Stomach (tissue), 9 donors: ENCODE data around the gene ACOT8. TPM values are rescaled to one million over a fixed set of nuclear protein-coding genes. Genes with fewer than 3 reads are reported as not detected.

ENCODE experiments used
- DNase-seq, 2 donors: peaks; one replicate each; pipeline versions ENCODE4 v3.0.0 to v3.0.0-alpha.2; 2013 to 2019
- H3K27ac ChIP-seq, 5 donors: fragments of 200-600 bp in 4 of 5; sonication (generic) in 4 of 5; one replicate each; pipeline ENCODE4 v1.5.1; 2013 to 2019; ENCODE audit warnings: mild to moderate bottlenecking in 1 of 5, moderate library complexity in 1 of 5
- H3K27me3 ChIP-seq, 3 donors: fragments of 200-600 bp; sonication (generic); one replicate each; pipeline ENCODE4 v1.5.1; 2017 to 2019; ENCODE audit warnings: mixed run types in 1 of 3
- H3K36me3 ChIP-seq, 4 donors: fragments of 200-600 bp; sonication (generic); 1 replicate in 3 of 4; 2 replicates in 1 of 4; pipeline ENCODE4 v1.5.1; 2016 to 2019
- H3K4me1 ChIP-seq, 4 donors: fragments of 200-600 bp; sonication (generic); one replicate each; pipeline ENCODE4 v1.5.1; 2016 to 2019
- H3K4me3 ChIP-seq, 4 donors: fragments of 200-600 bp; sonication (generic) in 3 of 4; one replicate each; pipeline ENCODE4 v1.5.1; 2016 to 2019; ENCODE audit warnings: mild to moderate bottlenecking in 1 of 4
- H3K9me3 ChIP-seq, 4 donors: fragments of 200-600 bp; sonication (generic); one replicate each; pipeline ENCODE4 v1.5.1; 2016 to 2019
- EP300 ChIP-seq: sonication (generic); formaldehyde crosslinking; IDR thresholded peaks from one replicate; pipeline ENCODE4 v1.6.1; 2017; ENCODE audit warnings: antibody characterized with exemption
- POLR2A ChIP-seq, 4 donors: fragments of 450-650 bp; IDR thresholded peaks; one replicate each; pipeline ENCODE4 v1.6.1; 2016; ENCODE audit warnings: antibody characterized with exemption in 4 of 4, control low read depth in 2 of 4, mild to moderate bottlenecking in 1 of 4, moderate library complexity in 1 of 4
- POLR2AphosphoS5 ChIP-seq, 3 donors: sonication (generic); formaldehyde crosslinking; IDR thresholded peaks; one replicate each; pipeline ENCODE4 v1.6.1; 2016; ENCODE audit warnings: antibody characterized with exemption in 3 of 3
- WGBS, 5 donors: extraction: QIAGEN DNeasy Blood & Tissue Kit in 3 of 5; methylation state at CpG; one replicate each; pipeline versions ENCODE4 v1.1.5 to v1.1.7; 2013 to 2018; 5-methylcytosine and 5-hydroxymethylcytosine counted together
- intact Hi-C: fragments of 100-400 bp; cut with DNase I; formaldehyde crosslinking; loops from one replicate; pipeline ENCODE4 v1.15.1; 2023; ENCODE audit warnings: low total_unique reads
- polyA plus RNA-seq, 3 donors: library from polyadenylated mRNA; stranded (reverse); fragments of 200-250 nt; gene quantifications; one replicate each; pipeline ENCODE4 v1.2.3, GENCODE V29; 2013
- total RNA-seq, 5 donors: library from RNA; depleted of rRNA; stranded (reverse); fragments of >200 nt; gene quantifications; one replicate each; pipeline versions ENCODE4 v1.1.0 to v1.2.3, GENCODE V29; 2014 to 2016
- TF ChIP-seq, protein P1 (sequence below), 7 experiments: fragments of 450-650 bp in 4 of 7; fragments of 200-600 bp in 3 of 7; sonication (generic) in 3 of 7; IDR thresholded peaks; one replicate each; pipeline ENCODE4 v1.5.1; 2016 to 2019; ENCODE audit warnings: antibody characterized with exemption in 7 of 7, control low read depth in 2 of 7, mild to moderate bottlenecking in 1 of 7
- donor health status: healthy with polysubstance abuse.
- donor health status: Bipolar disorder and iron deficiency.
- donor health status: healthy.

The ACOT8 gene
- total and polyA plus RNA-seq, 8 donors, result 26.6 to 216 (median 79.6) TPM

DNA sequence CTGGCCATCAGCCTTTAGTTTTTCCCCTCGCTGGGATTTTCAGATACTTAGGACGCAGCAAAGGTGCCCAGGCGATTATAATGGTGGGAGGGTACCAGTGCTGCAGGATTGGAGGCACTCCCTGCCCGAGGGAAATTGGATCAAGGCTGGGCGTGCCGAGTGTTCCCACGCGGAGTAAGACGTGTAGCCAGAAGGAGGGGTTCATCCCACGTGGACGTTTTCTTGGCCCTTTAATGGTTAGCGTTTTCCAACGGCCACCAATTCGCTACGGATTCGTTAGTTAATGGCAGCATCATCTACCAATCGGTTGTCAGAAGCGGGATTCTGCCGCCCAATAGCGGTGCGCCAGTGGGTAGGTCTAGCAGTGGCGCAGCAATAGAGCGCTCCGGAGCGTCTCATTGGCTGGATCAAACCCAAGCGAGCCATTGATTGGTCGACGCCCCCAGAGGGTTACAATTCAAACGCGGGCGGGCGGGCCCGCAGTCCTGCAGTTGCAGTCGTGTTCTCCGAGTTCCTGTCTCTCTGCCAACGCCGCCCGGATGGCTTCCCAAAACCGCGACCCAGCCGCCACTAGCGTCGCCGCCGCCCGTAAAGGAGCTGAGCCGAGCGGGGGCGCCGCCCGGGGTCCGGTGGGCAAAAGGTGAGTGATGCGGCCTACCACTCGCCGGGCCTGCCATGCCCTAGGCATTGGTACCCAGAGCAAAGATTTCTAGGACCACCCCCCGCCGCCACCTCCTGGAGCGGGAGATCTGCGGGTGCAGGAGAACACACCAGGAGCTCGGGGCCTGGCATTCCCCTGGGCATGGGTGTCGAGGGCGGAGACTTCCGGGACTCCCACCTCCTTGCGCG is 44.8 kb downstream of the ACOT8 start, which contains the start of gene UBE2C:
Gene UBE2C, plus strand, starts transcription at position 488 of the 849 bp plus-strand sequence. Its CDS starts 52 bp downstream, at position 540.
- peak; percentile 98 to 100 for DNase-seq
- H3K27me3 ChIP-seq, result no peaks in the 10 kb centered on the region
- peak within 1 kb of the TSS; percentile 53 to 82 (median 66) for H3K4me3 ChIP-seq
- H3K9me3 ChIP-seq, result no peaks in the 10 kb centered on the region
- H3K36me3 ChIP-seq, result peaks cover 37 to 43% (median 42%) of the 10 kb centered on the region in 4 donors
- peak within 1 kb of the TSS; percentile 39 to 73 (median 56) for H3K27ac ChIP-seq
- TF ChIP-seq POLR2AphosphoS5 (IDR thresholded peaks at IDR 0.05) (peak; percentile 6 to 84 (median 31)), EP300 (no peak)
- TF ChIP-seq, protein P1, sequence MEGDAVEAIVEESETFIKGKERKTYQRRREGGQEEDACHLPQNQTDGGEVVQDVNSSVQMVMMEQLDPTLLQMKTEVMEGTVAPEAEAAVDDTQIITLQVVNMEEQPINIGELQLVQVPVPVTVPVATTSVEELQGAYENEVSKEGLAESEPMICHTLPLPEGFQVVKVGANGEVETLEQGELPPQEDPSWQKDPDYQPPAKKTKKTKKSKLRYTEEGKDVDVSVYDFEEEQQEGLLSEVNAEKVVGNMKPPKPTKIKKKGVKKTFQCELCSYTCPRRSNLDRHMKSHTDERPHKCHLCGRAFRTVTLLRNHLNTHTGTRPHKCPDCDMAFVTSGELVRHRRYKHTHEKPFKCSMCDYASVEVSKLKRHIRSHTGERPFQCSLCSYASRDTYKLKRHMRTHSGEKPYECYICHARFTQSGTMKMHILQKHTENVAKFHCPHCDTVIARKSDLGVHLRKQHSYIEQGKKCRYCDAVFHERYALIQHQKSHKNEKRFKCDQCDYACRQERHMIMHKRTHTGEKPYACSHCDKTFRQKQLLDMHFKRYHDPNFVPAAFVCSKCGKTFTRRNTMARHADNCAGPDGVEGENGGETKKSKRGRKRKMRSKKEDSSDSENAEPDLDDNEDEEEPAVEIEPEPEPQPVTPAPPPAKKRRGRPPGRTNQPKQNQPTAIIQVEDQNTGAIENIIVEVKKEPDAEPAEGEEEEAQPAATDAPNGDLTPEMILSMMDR (IDR thresholded peaks at IDR 0.05), result no peak
- WGBS, 5 donors, result 1% methylated on average over 38 to 65 of the region's 65 CpGs
- peaks cover 6 to 30% (median 15%) of the 10 kb centered on the region in 4 donors for H3K4me1 ChIP-seq
- intact Hi-C loops, result loop anchor here (10.0 kb wide), 1 partner anchor 152 kb away; no protein-coding TSS in a partner anchor

- no peak overlapping the region for H3K4me3 ChIP-seq
- no peaks in the 10 kb centered on the region for H3K27me3 ChIP-seq
- no peak for DNase-seq
- H3K4me1 ChIP-seq, result peaks cover 6 to 28% (median 13%) of the 10 kb centered on the region in 4 donors
- H3K27ac ChIP-seq, result no peak overlapping the region
- TF ChIP-seq, protein P1 (IDR thresholded peaks at IDR 0.05), result no peak
- TF ChIP-seq POLR2A (IDR thresholded peaks at IDR 0.05) (no peak), EP300 (no peak), POLR2AphosphoS5 (IDR thresholded peaks at IDR 0.05) (no peak)
- whole genome bisulfite sequencing, 5 donors, result 91 to 96% (median 95%) methylated on average over 8 of the region's 8 CpGs
- H3K36me3 ChIP-seq, result peaks cover 53 to 63% (median 62%) of the 10 kb centered on the region in 4 donors
- intact Hi-C loops, result loop anchor here (10.0 kb wide), 1 partner anchor 154 kb away; no protein-coding TSS in a partner anchor
- no peaks in the 10 kb centered on the region for H3K9me3 ChIP-seq
Observed at GRCh38 chr20:45810191-45810970, 46.8 kb downstream of the ACOT8 start.

- intact Hi-C loops, result no loop called here
- 87 to 93% (median 90%) methylated on average over 7 of the region's 7 CpGs for WGBS, 5 donors
Observed at GRCh38 chr20:45801851-45802250, 55.3 kb downstream of the ACOT8 start.

More at GRCh38 chr20:45801851-45802250, 55.3 kb downstream of the ACOT8 start:
- H3K4me1 ChIP-seq, result peaks cover 8 to 15% (median 11%) of the 10 kb centered on the region in 4 donors
- H3K27me3 ChIP-seq, result no peaks in the 10 kb centered on the region
- H3K36me3 ChIP-seq, result peaks cover 58 to 72% (median 67%) of the 10 kb centered on the region in 4 donors
- H3K4me3 ChIP-seq, result no peak overlapping the region
- no peak for DNase-seq
- TF ChIP-seq POLR2A (IDR thresholded peaks at IDR 0.05) (no peak), EP300 (no peak), POLR2AphosphoS5 (IDR thresholded peaks at IDR 0.05) (no peak)
- TF ChIP-seq, protein P1 (IDR thresholded peaks at IDR 0.05), result no peak
- no peaks in the 10 kb centered on the region for H3K9me3 ChIP-seq
- no peak overlapping the region for H3K27ac ChIP-seq
